Heart left ventricle (tissue), 16 donors: ENCODE measurements around the gene ABCB9. TPM values are rescaled to one million over a fixed set of nuclear protein-coding genes. Genes with fewer than 3 reads are reported as not detected.
A peak's percentile ranks its signal among the peaks of the same experiment; 100 is the strongest.

ENCODE experiments used
- ATAC-seq, 4 donors: fragments of 200-7000 bp; cut with Tn5 transposase; one replicate each; pipeline ENCODE4 v1.9.1; 2020 to 2022; ENCODE audit warnings: moderate library complexity in 4 of 4, mild to moderate bottlenecking in 3 of 4, moderate number of reproducible peaks in 1 of 4
- DNase-seq, 5 donors: peaks; one replicate each; pipeline ENCODE4 v3.0.0-alpha.2; 2020
- H3K27ac ChIP-seq, 12 donors: fragments of 200-600 bp; sonication (generic) in 4 of 12; one replicate each; pipeline versions ENCODE4 v1.5.0 to v1.8.0; 2016 to 2022; ENCODE audit warnings: mild to moderate bottlenecking in 2 of 12
- H3K27me3 ChIP-seq, 9 donors: fragments of 200-600 bp; sonication (generic) in 2 of 9; one replicate each; pipeline versions ENCODE4 v1.5.1 to v1.8.0; 2016 to 2022; ENCODE audit warnings: mild to moderate bottlenecking in 3 of 9
- H3K36me3 ChIP-seq, 9 donors: fragments of 200-600 bp; sonication (generic) in 2 of 9; one replicate each; pipeline versions ENCODE4 v1.5.0 to v1.8.0; 2018 to 2022; ENCODE audit warnings: mild to moderate bottlenecking in 2 of 9
- H3K4me1 ChIP-seq, 12 donors: fragments of 200-600 bp; sonication (generic) in 4 of 12; one replicate each; pipeline versions ENCODE4 v1.5.0 to v1.8.0; 2016 to 2022; ENCODE audit warnings: mild to moderate bottlenecking in 3 of 12
- H3K4me3 ChIP-seq, 12 donors: fragments of 200-600 bp; sonication (generic) in 4 of 12; one replicate each; pipeline versions ENCODE4 v1.5.0 to v1.8.0; 2017 to 2022; ENCODE audit warnings: mild to moderate bottlenecking in 9 of 12, moderate library complexity in 4 of 12
- H3K9me3 ChIP-seq, 12 donors: fragments of 200-600 bp; sonication (generic) in 4 of 12; one replicate each; pipeline versions ENCODE4 v1.5.0 to v1.8.0; 2016 to 2022; ENCODE audit warnings: mild to moderate bottlenecking in 1 of 12
- CTCF ChIP-seq, 12 donors: fragments of 200-600 bp; sonication (generic) in 4 of 12; IDR thresholded peaks; one replicate each; pipeline versions ENCODE4 v1.5.0 to v1.8.0; 2018 to 2022; ENCODE audit warnings: antibody characterized with exemption in 12 of 12, mild to moderate bottlenecking in 5 of 12
- POLR2A ChIP-seq, 2 donors: fragments of 450-650 bp; IDR thresholded peaks; one replicate each; pipeline ENCODE4 v1.6.1; 2017; ENCODE audit warnings: antibody characterized with exemption in 2 of 2, mild to moderate bottlenecking in 2 of 2, moderate library complexity in 2 of 2
- WGBS, 4 donors: extraction: QIAGEN DNeasy Blood & Tissue Kit in 2 of 4; methylation state at CpG; one replicate each; pipeline versions ENCODE4 v1.1.5 to v1.1.7; 2013 to 2018; 5-methylcytosine and 5-hydroxymethylcytosine counted together
- intact Hi-C, 10 donors: fragments of 100-400 bp; cut with DNase I; formaldehyde crosslinking; loops; one replicate each; pipeline versions ENCODE4 v1.11.1 to v1.14.2; 2022
- polyA plus RNA-seq, 2 donors: library from polyadenylated mRNA; stranded (reverse); fragments of 200-250 nt; gene quantifications; one replicate each; pipeline ENCODE4 v1.2.3, GENCODE V29; 2013
- total RNA-seq, 9 donors: library from RNA; depleted of rRNA in 2 of 9; stranded (reverse); fragments of >200 nt in 2 of 9; fragmentation: NEBNext Ultra II Directional in 3 of 9; extraction: Animal tissue kit (Norgen Biotek cat#: 25700) in 3 of 9; gene quantifications; one replicate each; pipeline versions ENCODE4 v1.1.0 to v1.2.4, GENCODE V29; 2016 to 2023
- donor health status: ischemic (EF 13 %, LVEDD 7.1; RV severe dilation, severe dysfunction).
- donor health status: healthy with polysubstance abuse.
- donor health status: DM: no; HTN: yes; CAD: no.
- donor health status: DM: no; HTN: no; CAD: no.
- donor health status: ischemic (EF 25% LVEDD 6.9; RV normal size, moderate dysfunction).
- donor health status: ischemic (EF 25% LVEDD 5.7; RV mildly dilated, moderate dysfunction).
- donor health status: healthy.
- donor health status: DM: yes; HTN: yes; CAD: no.
- donor health status: ischemic (EF 35%, LVEDD 5.7; RV mildly dilated, moderate dysfunction).
- donor health status: nonischemic (EF 11% LVEDD 7.7; RV severe dilation, severe dysfunction).
- donor health status: DM: yes; HTN: yes; CAD: no.
- donor health status: PGD.
- donor health status: ischemic (EF 29% LVEDD 5.4; RV normal size, mild dysfunction).
- donor health status: nonischemic (EF 23%, LVEDD 6.1; RV moderate dilation, normal function).

The ABCB9 gene
- total and polyA plus RNA-seq, 11 donors: 3.1 to 8.6 (median 4.6) TPM

DNA sequence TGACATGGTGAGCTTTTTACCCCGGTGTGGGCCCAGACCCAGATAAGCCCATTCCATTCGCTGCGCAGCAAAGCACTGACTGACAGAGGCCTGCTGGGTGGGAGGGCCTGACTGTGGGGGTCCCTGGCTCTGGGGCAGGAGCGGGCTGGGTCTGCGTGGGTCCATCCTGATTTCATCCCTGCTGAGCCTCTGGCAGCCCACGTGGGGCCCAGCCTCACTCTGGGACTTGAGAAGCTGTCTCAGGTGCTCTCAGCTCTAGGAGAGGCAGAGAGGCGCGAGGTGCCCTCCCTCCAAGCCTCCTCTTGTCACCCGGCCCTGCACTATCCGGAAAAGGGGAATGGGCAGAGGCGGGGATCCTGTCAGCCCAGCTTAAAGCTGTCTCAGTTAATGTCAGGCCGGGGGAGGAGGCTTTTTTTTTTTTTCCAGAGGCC, 927 bp downstream of the ABCB9 start:
- Histone ChIP-seq H3K9me3 (no peaks in the 10 kb centered on the region), H3K4me3 (peak overlapping the region in 11 of 12 donors; percentile 53 to 94 (median 68)), H3K27ac (peak overlapping the region in 8 of 12 donors; percentile 48 to 79 (median 66)), H3K4me1 (peaks cover 0 to 53% (median 30%) of the 10 kb centered on the region in 12 donors), H3K27me3 (no peaks in the 10 kb centered on the region), H3K36me3 (peaks cover 0 to 2% (median 0%) of the 10 kb centered on the region in 9 donors)
- DNase-seq (peak in 1 of 5 donors; percentile 6), ATAC-seq (peak in 2 of 4 donors; percentile 0 to 1)
- 48 to 59% (median 53%) methylated on average over 7 to 12 of the region's 12 CpGs for WGBS, 4 donors
- TF ChIP-seq POLR2A (IDR thresholded peaks at IDR 0.05): no peak
- TF ChIP-seq CTCF (IDR thresholded peaks at IDR 0.05): no peak
- intact Hi-C loops: no loop called here

- Histone ChIP-seq H3K27me3 (no peaks in the 10 kb centered on the region), H3K36me3 (peaks cover 0 to 9% (median 3%) of the 10 kb centered on the region in 9 donors), H3K4me1 (peaks cover 0 to 53% (median 30%) of the 10 kb centered on the region in 12 donors), H3K9me3 (no peaks in the 10 kb centered on the region), H3K27ac (peak overlapping the region in 1 of 12 donors; percentile 32), H3K4me3 (peak overlapping the region in 6 of 12 donors; percentile 58 to 94 (median 74))
- no peak for ATAC-seq
- no peak for TF ChIP-seq CTCF (IDR thresholded peaks at IDR 0.05)
- no peak for TF ChIP-seq POLR2A (IDR thresholded peaks at IDR 0.05)
- intact Hi-C loops: no loop called here
- no peak for DNase-seq
- WGBS, 4 donors: 80 to 90% (median 86%) methylated on average over 19 of the region's 19 CpGs
Measured at GRCh38 chr12:122964439-122965257, 1.6 kb downstream of the ABCB9 start.

- 12 to 53% (median 38%) methylated on average over 2 to 8 of the region's 8 CpGs for WGBS, 4 donors
- TF ChIP-seq CTCF (IDR thresholded peaks at IDR 0.05) (no peak), POLR2A (IDR thresholded peaks at IDR 0.05) (no peak)
- no peaks in the 10 kb centered on the region for H3K27me3 ChIP-seq
- DNase-seq: peak in 4 of 5 donors; percentile 47 to 72 (median 64)
- ATAC-seq: peak in 3 of 4 donors; percentile 7 to 38 (median 19)
- intact Hi-C loops: no loop called here
- H3K9me3 ChIP-seq: no peaks in the 10 kb centered on the region
- peak overlapping the region in 1 of 12 donors; percentile 32 for H3K27ac ChIP-seq
- H3K4me3 ChIP-seq: peak overlapping the region in 1 of 12 donors; percentile 9
- H3K4me1 ChIP-seq: peaks cover 0 to 56% (median 30%) of the 10 kb centered on the region in 12 donors
- peaks cover 0 to 16% (median 8%) of the 10 kb centered on the region in 9 donors for H3K36me3 ChIP-seq
Measured at GRCh38 chr12:122963941-122964265, 2.4 kb downstream of the ABCB9 start.

DNA sequence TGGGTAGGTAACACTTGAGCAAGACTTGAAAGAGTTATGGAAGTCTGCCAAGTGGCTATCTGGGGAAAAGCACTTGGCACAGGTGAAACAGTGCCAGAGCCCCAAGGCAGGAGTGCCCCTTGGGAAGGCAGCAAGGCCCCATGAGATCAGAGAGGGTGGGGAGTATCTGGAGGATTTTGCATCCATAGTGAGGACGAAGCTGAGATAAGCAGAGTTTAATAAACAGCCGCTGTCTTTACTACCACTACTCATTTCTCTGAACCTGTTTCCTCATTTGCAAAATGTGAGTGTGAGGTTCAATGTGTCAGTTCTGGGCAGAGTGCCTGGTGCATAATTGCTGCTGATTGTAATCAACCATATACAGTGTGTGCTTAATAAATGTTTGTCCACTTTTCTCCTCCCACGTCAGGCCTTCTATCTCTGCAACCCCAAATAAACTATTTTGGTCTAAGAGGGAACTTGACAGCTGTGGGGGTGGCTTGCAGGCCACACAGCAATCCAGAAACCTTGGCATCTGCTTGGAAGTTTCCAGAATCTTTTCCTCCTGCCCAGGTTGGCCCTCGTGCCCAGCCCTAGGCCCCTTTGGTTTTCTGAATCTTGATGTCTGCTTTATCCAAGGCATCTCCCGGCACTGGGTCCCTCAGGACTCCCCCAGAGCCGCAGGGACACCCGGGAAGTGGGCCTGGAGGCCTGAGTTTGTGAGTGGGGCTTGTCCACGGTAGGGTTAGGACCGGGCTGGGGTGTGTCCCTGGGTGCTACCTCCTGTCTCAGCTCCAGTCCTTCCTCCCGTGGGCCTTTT, 4.5 kb downstream of the ABCB9 start:
- Histone ChIP-seq H3K4me3 (no peak overlapping the region), H3K4me1 (peaks cover 0 to 70% (median 31%) of the 10 kb centered on the region in 12 donors), H3K27me3 (no peaks in the 10 kb centered on the region), H3K27ac (peak overlapping the region in 4 of 12 donors; percentile 23 to 56 (median 38)), H3K9me3 (no peaks in the 10 kb centered on the region), H3K36me3 (peaks cover 0 to 21% (median 10%) of the 10 kb centered on the region in 9 donors)
- DNase-seq (no peak), ATAC-seq (peak in 3 of 4 donors; percentile 6 to 10 (median 10))
- 68 to 74% (median 70%) methylated on average over 8 to 10 of the region's 10 CpGs for WGBS, 4 donors
- intact Hi-C loops: no loop called here
- TF ChIP-seq POLR2A (IDR thresholded peaks at IDR 0.05) (no peak), CTCF (IDR thresholded peaks at IDR 0.05) (no peak)
